HG02588 (cell line): Measurements from ENCODE around the gene SLC35B4.
"Not testable (repeated sequence)": the region's sequence is repeated elsewhere in the genome, so short reads cannot be mapped to it uniquely, and the experiment has no call there.

Source experiments
- ATAC-seq: cut with Tn5 transposase; IDR thresholded peaks from one replicate; pipeline ENCODE4 v1.9.1; 2021; ENCODE audit warnings: mild to moderate bottlenecking, moderate library complexity; ENCODE audit not compliant: unreplicated experiment

The SLC35B4 gene

DNA sequence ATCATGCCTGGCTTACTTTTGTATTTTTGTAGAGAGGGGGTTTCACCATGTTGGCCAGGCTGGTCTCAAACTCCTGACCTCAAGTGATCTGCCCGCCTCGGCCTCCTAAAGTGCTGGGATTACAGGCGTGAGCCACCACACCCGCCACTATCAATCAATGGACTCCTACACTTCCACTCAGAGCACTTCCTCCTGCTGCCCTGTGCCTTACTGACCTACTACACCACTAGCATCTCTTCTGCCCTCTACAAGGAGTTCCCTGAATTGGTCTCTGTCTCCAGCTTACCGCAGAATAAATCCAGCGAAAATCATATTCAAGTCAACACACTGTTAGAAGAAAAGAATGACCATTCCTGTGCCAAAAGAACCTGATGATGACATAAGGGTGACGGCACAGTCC, 20.7 kb downstream of the SLC35B4 start:
- ATAC-seq, result not testable (repeated sequence)

GRCh38 chr7:134293002-134293740, 23.6 kb downstream of the SLC35B4 start:
- peak; percentile 100 for ATAC-seq

GRCh38 chr7:134290286-134290685, 26.4 kb downstream of the SLC35B4 start:
- no peak for ATAC-seq

DNA sequence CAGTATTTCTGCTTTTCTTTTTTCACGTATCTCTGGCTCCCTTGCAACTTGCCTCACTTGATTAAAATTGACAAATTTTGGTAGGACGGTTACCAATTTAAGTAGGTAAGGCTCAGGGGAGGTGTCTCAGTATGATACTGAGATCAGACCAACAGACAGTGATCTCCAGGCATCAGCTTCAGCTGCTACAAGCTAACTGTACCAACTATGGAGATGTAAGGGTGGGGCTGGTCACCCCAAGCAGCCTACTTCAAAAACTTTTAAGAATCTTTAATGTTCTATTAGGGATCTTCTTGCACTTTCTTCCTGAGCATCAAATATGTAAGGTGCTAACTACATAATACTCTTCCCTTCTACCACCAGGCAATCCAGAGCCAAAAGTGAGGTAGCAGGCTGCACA, 26.9 kb downstream of the SLC35B4 start:
- ATAC-seq, result no peak

DNA sequence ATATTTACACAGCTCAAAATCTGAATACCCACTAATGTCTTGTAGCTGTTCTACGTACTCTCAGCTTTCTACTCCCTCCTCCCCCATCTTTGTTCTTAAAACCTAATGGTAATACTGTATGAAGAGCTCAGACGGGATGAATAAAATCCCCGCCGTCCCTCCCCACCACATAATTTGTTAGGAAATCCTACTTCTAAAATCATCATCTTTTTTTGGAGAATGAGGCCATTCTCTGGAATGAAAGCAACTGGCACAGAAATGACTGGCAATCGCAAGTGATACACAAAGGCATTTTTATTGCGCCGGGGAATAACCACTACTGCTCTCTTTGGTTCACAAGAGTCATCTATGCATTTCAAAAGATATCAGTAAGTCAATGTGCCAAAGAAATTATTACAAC, 27.3 kb downstream of the SLC35B4 start:
- ATAC-seq, result no peak

GRCh38 chr7:134287916-134288659, 28.6 kb downstream of the SLC35B4 start:
- no peak for ATAC-seq

DNA sequence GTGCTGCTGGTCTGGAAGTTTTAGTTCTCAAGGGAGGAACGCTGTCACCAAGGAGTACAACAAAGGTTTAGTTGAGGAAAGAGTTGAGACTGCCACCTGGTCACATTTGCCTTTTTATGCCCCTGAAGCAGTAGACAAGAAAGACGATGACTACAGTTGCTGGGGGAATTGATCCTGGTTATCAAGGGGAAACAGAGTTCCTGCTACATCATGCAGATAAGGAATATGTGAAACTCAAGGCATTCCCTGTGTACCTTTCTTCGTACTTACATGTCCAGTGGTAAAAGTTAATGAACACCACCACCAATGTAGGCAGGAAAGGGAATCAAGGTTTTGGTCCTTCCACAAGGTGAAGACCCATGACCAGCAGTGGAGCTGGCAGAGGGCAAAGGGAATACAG, 31.8 kb downstream of the SLC35B4 start:
- ATAC-seq, result no peak

- no peak for ATAC-seq
Measured at GRCh38 chr7:134284011-134284410, 32.7 kb downstream of the SLC35B4 start.

DNA sequence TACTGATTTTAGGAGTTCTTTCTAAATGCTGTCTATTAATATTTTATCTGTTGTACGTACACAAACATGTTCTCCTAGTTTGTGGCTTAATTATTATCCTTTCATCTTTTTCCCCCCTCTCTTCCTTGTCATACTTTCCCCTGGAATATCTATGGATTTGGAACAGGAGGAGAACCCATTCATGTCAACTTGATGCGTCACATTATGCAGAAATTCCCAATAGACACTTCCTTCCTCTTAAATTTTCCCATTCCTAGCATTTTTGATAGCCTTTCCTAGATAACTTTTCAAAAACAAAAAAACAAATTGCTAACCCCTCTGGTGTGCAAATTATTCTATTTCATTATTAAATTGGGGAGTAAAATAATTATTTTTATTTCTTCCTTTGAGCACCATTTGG, 36.2 kb downstream of the SLC35B4 start:
- ATAC-seq, result no peak

- ATAC-seq, result no peak
Measured at GRCh38 chr7:134279898-134280297, 36.8 kb downstream of the SLC35B4 start.

- ATAC-seq, result no peak
Measured at GRCh38 chr7:134279336-134279735, 37.4 kb downstream of the SLC35B4 start.

DNA sequence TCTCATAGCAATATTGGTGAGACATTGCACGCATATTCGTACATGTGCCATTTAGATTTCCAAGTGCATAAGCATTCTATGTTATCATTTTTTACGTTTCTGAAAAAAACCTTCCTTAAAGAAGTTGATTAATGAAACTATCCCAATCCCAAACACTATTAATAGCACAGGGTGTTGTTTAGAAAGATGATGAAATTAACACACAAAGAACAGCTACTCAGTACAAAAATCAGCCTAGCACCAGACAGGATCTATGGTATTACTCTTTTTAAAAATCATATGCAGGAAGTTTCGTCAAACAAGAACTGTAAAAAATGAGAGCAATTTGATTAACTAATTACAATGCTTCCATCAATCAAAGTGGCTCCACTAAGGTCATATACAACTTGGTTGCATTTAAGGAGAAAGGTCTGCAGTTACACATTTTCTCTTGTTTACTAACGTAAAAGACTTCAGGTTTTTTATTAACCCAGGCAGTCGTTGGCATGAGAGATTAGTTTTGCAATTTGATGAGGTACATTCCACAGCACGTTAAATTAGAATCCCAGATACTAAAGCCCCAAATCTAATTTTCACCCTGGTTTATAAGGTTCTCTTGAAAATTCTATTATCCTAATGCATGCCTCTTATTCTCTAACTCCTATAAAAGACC, 38.1 kb downstream of the SLC35B4 start:
- no peak for ATAC-seq

- ATAC-seq, result no peak
Measured at GRCh38 chr7:134276951-134277350, 39.8 kb downstream of the SLC35B4 start.

GRCh38 chr7:134262322-134262721, 54.4 kb downstream of the SLC35B4 start:
- no peak for ATAC-seq

DNA sequence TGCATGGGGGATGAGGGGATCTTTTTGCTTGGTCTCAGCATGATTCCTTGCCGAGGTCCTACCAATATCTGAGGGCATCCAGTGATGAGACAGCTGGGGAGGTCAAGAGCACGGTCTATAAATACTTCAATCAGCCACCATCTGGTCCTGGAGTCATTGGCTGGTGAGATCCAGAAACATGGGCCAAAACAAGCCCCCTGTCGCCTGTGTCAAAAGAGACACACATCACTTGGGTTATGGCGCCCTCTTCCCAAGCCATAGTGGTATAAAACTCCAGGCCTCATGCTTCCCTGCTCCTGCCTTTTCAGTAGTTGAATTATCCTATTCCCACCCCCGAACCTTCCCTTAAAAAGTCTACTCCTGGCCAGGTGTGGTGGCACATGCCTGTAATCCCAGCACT, 60.9 kb downstream of the SLC35B4 start:
- no peak for ATAC-seq

- no peak for ATAC-seq
Measured at GRCh38 chr7:134254311-134254710, 62.4 kb downstream of the SLC35B4 start.

GRCh38 chr7:134248196-134248595, 68.5 kb downstream of the SLC35B4 start:
- no peak for ATAC-seq

DNA sequence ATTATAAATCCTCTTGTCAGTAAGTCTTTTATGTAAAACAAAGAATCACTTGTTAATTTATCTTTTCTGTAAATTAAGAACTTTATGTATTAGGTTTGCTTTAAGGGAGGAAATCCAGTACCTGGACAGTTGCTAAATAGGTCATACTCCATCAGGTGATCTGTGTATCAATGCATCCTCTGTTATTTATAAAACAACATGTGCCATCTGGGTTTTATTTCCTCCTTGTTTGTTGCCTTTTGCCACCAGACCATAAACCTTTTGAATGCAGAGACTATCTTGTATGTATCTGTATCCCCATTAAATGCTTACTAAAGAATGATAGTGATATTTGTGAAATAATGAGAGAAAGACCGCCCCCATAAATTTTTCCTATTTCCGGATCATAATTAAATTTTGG, 70.0 kb downstream of the SLC35B4 start:
- ATAC-seq, result no peak

DNA sequence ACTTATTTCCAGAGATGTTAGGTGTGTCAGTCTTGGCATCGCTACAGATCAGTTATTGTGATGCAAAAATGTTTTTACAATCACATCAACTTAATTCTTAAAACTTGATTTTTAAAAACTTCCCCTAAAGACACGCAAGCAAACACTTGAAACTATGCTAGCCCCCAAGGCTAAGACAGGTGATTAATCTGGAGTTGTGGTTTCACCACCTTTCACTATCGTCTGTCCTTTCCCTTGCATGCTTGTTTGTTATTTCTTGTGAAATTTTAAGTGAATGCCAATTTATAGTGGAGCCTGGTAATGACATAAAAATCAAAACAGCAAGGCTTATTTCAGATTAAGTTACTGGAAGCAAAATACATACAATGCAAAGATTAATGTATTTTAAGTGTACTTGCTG, 70.4 kb downstream of the SLC35B4 start:
- ATAC-seq, result no peak

DNA sequence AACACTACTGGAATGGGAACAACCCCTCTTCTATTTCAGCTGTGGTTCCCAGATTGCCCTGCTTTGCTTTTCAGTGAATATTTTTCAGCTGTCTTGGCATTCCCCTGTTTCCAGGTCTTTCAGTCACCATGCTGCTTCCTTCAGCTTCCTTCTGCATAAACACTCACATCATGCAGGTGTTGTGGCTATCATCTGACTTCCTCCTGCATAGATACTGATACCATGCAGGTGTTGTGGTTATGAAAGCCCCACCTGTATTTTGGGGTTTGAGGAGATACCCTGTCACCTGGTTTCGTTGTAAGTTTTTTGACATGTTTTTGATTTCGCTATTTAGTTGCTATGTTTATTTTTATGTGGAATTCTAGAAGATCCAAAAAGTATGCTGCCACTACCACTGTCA, 71.5 kb downstream of the SLC35B4 start:
- ATAC-seq, result peak; percentile 44
